D721Med (cell line): ENCODE measurements around the gene BEGAIN.
"Not testable (repeated sequence)": the region's sequence is repeated elsewhere in the genome, so short reads cannot be mapped to it uniquely, and the experiment has no call there.

Source experiments
- DNase-seq: peaks from one replicate; pipeline ENCODE4 v3.0.0; 2011; ENCODE audit warnings: low spot score; ENCODE audit not compliant: insufficient read length
- FAIRE-seq: peaks from 2 replicates; lab custom pipeline; 2011; peaks lifted over from hg19 to GRCh38; lab: Jason Lieb, UNC
- TF ChIP-seq, protein P1 (sequence below): IDR thresholded peaks from 2 replicates; pipeline ENCODE4 v1.5.1; 2012; ENCODE audit warnings: mild to moderate bottlenecking, control low read depth; ENCODE audit not compliant: insufficient read depth; ENCODE audit errors: missing control alignments

BEGAIN gene

DNA sequence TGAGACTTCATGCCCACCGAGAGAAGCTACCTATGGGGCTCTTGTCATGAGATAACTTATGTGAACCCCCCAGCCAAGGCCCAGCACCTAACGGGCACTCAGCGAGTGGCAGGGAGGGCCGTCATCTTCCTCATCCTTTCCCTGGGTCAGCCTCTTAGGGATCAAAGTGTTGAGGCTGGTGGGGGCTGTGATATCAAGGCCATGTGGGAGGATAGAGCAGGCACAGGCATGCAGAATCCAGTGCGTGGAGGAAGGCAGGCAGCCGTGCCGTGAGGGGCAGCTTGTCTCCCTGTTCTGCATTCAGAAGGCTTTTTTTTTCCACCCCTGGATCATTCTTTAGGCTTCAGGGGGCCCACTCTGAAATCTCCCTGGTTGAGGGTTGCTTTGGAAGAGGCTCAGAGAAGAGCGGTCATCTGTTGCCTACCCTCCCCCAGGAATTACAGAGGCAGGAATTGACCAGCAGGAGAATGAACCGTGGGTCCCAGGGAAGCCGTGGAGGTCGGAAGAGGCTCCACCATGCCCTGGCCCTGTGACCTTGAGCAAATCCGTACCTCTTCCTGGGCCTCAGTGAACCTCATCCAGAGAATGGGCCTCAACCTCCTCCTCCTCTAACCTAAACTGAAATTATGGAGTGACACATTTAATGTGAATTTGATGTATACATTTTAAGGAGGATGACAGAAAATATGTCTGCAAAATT, 62.8 kb downstream of the BEGAIN start:
- no peak for DNase-seq
- FAIRE-seq, result no peak
- TF ChIP-seq, protein P1, sequence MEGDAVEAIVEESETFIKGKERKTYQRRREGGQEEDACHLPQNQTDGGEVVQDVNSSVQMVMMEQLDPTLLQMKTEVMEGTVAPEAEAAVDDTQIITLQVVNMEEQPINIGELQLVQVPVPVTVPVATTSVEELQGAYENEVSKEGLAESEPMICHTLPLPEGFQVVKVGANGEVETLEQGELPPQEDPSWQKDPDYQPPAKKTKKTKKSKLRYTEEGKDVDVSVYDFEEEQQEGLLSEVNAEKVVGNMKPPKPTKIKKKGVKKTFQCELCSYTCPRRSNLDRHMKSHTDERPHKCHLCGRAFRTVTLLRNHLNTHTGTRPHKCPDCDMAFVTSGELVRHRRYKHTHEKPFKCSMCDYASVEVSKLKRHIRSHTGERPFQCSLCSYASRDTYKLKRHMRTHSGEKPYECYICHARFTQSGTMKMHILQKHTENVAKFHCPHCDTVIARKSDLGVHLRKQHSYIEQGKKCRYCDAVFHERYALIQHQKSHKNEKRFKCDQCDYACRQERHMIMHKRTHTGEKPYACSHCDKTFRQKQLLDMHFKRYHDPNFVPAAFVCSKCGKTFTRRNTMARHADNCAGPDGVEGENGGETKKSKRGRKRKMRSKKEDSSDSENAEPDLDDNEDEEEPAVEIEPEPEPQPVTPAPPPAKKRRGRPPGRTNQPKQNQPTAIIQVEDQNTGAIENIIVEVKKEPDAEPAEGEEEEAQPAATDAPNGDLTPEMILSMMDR, result no peak

DNA sequence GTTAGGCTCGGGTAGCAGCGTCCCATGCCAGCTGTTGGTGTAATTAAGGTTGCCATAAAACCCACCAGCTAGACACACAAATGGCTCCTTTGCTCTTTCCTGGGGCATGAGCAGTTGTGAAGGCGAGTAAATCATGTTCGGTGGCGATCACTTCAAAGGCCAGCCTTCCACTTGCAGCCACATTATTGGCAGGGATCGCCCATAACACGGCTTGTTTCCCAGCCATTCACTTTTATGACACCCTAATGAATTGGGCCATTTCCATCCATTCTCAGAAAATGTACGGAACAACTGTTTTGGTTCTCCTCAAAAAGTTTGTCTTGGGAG, 63.4 kb downstream of the BEGAIN start:
- TF ChIP-seq, protein P1, result no peak
- no peak for FAIRE-seq
- DNase-seq, result no peak

DNA sequence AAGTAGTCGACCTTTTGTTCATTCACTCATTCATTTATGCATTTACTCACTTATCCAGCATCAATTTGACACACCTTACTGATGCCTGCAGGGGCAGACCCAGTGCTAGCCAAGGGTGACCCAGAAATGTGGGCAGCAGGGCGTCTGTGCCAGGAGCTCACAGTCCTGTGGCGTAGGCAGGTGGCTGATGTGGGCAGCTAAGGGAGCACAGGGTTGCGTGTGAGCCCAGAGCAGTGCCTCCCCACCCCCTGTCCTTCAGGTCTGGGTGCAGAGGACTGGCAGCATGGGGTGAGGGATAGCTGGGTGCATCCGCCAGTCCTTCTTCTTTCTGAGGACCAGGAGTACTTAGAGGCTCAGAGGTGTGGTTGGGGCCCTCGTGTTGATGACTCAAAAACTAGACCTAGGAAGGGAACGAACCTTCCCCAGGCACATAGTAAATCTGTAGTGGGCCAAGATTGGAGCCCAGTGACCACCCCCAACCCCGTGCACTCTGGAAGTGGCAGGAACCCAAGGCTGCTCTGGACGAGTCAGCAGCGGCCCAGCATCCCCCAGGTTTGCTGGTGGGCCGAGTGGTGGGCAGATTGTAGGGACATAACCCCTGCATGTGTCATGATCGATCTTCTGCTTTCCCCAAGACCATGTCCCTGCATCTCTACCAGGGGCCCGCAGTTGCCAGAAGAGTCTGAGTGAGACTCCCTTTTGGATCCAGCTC, 63.9 kb downstream of the BEGAIN start:
- TF ChIP-seq, protein P1, result no peak
- FAIRE-seq (no peak), DNase-seq (no peak)

DNA sequence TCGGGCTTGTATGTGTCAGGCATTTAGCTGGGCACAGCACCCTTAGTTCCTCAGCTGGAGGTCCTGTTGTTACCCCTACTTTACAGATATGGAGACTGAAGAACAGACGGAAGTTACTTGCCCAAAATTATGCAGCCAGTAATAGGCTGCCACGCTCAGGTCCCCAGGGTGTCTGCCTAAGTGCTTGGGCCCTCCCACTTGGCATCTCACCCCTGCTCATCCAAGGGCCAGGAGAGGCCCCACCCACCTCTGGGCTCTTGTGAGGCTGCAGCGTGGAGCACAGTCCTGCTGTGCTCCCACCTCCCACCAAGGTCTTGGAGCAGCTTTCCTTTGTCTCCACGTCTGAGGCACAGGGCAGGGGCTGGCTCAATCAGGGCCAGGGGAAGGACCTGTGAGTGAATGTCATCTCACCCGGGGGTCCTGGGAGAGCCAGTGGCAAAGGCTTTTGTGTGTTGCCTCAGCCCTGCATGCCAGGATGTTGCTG, 64.6 kb downstream of the BEGAIN start:
- TF ChIP-seq, protein P1, result no peak
- DNase-seq, result no peak
- no peak for FAIRE-seq

DNA sequence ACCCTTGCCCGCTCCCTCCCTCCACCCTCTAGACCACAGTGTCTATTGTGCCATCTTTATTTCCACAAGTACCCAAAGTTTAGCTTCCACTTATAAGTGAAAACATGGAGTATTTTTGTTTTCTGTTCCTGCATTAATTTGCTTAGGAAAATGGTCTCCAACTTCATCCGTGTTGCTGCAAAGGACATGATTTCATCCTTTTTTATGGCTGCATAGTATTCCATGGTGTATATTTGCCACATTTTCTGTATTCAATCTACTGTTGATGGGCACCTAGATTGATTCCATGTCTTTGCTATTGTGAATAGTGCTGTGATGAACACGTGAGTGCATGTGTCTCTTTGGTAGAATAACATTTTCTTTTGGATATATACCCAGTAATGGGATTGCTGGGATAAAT, 81.2 kb downstream of the BEGAIN start:
- not testable (repeated sequence) for FAIRE-seq, DNase-seq

DNA sequence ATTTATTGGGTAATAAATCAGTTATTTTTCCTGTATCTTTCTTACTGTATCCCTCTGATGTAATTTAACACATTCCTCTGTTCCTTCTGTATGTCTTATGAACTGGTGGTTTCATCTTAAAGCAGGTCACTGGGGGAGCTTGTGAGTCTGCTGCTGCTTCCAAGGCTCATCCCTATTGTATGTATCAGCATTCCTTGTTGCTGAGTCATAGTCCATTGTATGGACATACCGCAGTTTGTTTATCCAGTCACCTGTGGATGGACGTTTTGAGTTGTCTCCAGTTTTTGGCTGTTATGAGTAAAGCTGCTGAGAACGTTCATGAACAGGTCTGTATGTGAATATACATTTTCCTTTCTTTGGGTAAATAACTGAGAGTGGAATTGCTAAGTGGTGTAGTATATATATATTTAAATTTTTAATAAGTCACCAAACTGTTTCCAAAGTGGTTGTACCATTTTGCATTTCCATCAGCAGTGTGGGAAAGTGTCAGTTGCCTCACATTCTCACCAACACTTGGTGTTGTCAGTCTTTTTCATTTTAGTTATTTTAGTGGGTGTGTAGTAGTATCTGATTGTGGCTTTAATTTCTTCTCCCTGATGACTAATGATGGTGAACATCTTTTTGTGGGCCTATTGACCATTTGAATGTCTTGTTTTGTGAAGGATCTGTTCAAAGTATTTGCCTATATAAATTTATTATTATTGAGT, 82.7 kb downstream of the BEGAIN start:
- FAIRE-seq (no peak), DNase-seq (no peak)
- TF ChIP-seq, protein P1, result no peak

DNA sequence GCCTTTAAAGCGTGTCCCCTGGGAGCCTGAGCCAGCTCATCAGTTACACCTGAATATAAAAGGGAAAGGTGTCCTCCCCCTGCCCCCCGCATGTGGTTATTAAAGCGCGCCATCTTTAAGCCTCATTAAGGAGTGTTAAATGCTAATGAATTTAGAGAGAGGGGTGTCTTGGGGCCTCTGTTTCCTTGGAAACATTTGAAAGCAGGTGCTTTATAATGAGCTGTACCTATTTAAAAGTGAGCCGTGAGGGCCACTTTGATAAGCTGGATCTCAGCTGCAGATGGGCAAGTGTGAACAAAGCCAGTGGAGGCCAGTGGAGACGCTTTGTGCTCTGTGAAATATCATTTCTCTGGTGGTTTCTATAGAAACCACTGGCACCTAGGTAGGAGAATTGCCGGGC, 84.0 kb downstream of the BEGAIN start:
- DNase-seq, result no peak
- no peak for FAIRE-seq
- TF ChIP-seq, protein P1, result no peak
